ENCODE data around the gene PPA1.
A peak's percentile ranks its signal among the peaks of the same experiment; 100 is the strongest.

The PPA1 gene

GRCh38 chr10:70174058-70174741 is 59.0 kb downstream of the PPA1 start:
- peak overlapping the region; percentile 30 for H3K27ac ChIP-seq
- TF ChIP-seq CTCF (conservative IDR thresholded peaks at IDR 0.05) (no peak), ZFX (IDR thresholded peaks at IDR 0.05) (no peak)

- no peak for TF ChIP-seq ZFX (IDR thresholded peaks at IDR 0.05)
- no peak for TF ChIP-seq CTCF (conservative IDR thresholded peaks at IDR 0.05)
- H3K27ac ChIP-seq = peak overlapping the region; percentile 82
Observed at GRCh38 chr10:70169649-70170364, 63.4 kb downstream of the PPA1 start.

- H3K27ac ChIP-seq = no peak overlapping the region
- TF ChIP-seq ZFX (IDR thresholded peaks at IDR 0.05) (no peak), CTCF (conservative IDR thresholded peaks at IDR 0.05) (no peak)
Observed at GRCh38 chr10:70169011-70169410, 64.2 kb downstream of the PPA1 start.

GRCh38 chr10:70167246-70167645 is 66.0 kb downstream of the PPA1 start:
- TF ChIP-seq CTCF (conservative IDR thresholded peaks at IDR 0.05) = no peak
- TF ChIP-seq ZFX (IDR thresholded peaks at IDR 0.05) = no peak
- no peak overlapping the region for H3K27ac ChIP-seq

GRCh38 chr10:70166394-70166793 is 66.8 kb downstream of the PPA1 start:
- no peak for TF ChIP-seq ZFX (IDR thresholded peaks at IDR 0.05)
- no peak for TF ChIP-seq CTCF (conservative IDR thresholded peaks at IDR 0.05)
- no peak overlapping the region for H3K27ac ChIP-seq

- TF ChIP-seq CTCF (conservative IDR thresholded peaks at IDR 0.05) = no peak
- no peak for TF ChIP-seq ZFX (IDR thresholded peaks at IDR 0.05)
- no peak overlapping the region for H3K27ac ChIP-seq
Observed at GRCh38 chr10:70164163-70164562, 69.1 kb downstream of the PPA1 start.

- no peak overlapping the region for H3K27ac ChIP-seq
- no peak for TF ChIP-seq ZFX (IDR thresholded peaks at IDR 0.05)
- no peak for TF ChIP-seq CTCF (conservative IDR thresholded peaks at IDR 0.05)
Observed at GRCh38 chr10:70163448-70163847, 69.8 kb downstream of the PPA1 start.

Measured in C4-2B (cell line).